Measurements from ENCODE around the gene PPA2. TPM values are rescaled to one million over a fixed set of nuclear protein-coding genes. Genes with fewer than 3 reads are reported as not detected.

The PPA2 gene
- total RNA-seq, result 100 to 1,000 TPM; 115 to 166 TPM

GRCh38 chr4:105473324-105474098 lies at the start of gene PPA2:
TSS of gene PPA2 (minus strand) at chr4:105474062. CDS start at chr4:105474050, 12 bp downstream.
- Histone ChIP-seq H3K9me3 (no peaks in the 10 kb centered on the region), H3K27ac (peak within 1 kb of the TSS; percentile 99), H3K9ac (ENCODE audit: low read depth in 2 of 2, low read length in 2 of 2) (peak within 1 kb of the TSS; percentile 92 to 98), H3K36me3 (no peaks in the 10 kb centered on the region), H3K4me1 (peaks cover 14% of the 10 kb centered on the region), H3K27me3 (no peaks in the 10 kb centered on the region), H3K4me3 (peak within 1 kb of the TSS; percentile 97)
- TF ChIP-seq, protein P1, sequence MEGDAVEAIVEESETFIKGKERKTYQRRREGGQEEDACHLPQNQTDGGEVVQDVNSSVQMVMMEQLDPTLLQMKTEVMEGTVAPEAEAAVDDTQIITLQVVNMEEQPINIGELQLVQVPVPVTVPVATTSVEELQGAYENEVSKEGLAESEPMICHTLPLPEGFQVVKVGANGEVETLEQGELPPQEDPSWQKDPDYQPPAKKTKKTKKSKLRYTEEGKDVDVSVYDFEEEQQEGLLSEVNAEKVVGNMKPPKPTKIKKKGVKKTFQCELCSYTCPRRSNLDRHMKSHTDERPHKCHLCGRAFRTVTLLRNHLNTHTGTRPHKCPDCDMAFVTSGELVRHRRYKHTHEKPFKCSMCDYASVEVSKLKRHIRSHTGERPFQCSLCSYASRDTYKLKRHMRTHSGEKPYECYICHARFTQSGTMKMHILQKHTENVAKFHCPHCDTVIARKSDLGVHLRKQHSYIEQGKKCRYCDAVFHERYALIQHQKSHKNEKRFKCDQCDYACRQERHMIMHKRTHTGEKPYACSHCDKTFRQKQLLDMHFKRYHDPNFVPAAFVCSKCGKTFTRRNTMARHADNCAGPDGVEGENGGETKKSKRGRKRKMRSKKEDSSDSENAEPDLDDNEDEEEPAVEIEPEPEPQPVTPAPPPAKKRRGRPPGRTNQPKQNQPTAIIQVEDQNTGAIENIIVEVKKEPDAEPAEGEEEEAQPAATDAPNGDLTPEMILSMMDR (IDR thresholded peaks at IDR 0.05), result no peak
- intact Hi-C loops (cut with DNase I), result loop anchor here (2.0 kb wide), 1 partner anchor 327 kb away; the partner anchor contains the start of gene TET2
- peak; percentile 92 for DNase-seq

GRCh38 chr4:105520819-105521790 lies 47.2 kb upstream of the PPA2 start:
- Histone ChIP-seq H3K27ac (no peak overlapping the region), H3K4me3 (no peak overlapping the region), H3K27me3 (no peaks in the 10 kb centered on the region), H3K4me1 (no peaks in the 10 kb centered on the region), H3K9me3 (no peaks in the 10 kb centered on the region), H3K36me3 (no peaks in the 10 kb centered on the region), H3K9ac (ENCODE audit: low read depth in 2 of 2, low read length in 2 of 2) (no peak overlapping the region)
- peak; percentile 60 for DNase-seq
- TF ChIP-seq, protein P1 (IDR thresholded peaks at IDR 0.05), result peak; percentile 84
- intact Hi-C loops (cut with DNase I), result loop anchor here (10.0 kb wide), 2 partner anchors 154 to 184 kb away; partner anchors contain the start of genes GSTCD and INTS12

DNA sequence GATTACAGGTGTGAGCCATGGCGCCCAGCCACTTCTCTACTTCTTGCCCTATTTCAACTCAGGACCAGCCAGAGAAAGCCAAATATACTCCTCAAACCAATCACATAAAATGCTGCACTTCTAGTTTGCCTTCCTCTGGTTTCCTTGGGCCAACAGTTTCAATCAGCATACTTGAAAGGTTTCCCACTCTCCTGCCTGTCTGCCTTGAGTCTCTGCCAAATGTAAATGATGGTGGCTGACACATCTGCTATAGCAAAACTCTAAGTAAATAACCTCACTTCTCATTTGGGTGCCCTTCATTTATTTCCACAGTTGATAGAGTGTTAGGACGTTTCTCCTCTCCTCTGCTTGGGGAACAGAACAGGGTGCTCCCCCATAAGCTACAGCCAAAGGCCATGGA lies 36.4 kb upstream of the PPA2 start:
- no peaks in the 10 kb centered on the region for H3K36me3 ChIP-seq
- no peak overlapping the region for H3K9ac ChIP-seq (ENCODE audit: low read depth in 2 of 2, low read length in 2 of 2)
- H3K27me3 ChIP-seq, result no peaks in the 10 kb centered on the region
- TF ChIP-seq, protein P1 (IDR thresholded peaks at IDR 0.05), result no peak
- H3K4me1 ChIP-seq, result no peaks in the 10 kb centered on the region
- no peak for DNase-seq
- no peaks in the 10 kb centered on the region for H3K9me3 ChIP-seq
- intact Hi-C loops (cut with DNase I), result no loop called here
- no peak overlapping the region for H3K27ac ChIP-seq
- H3K4me3 ChIP-seq, result no peak overlapping the region

- Histone ChIP-seq H3K36me3 (no peaks in the 10 kb centered on the region), H3K9ac (ENCODE audit: low read depth in 2 of 2, low read length in 2 of 2) (no peak overlapping the region), H3K4me1 (no peaks in the 10 kb centered on the region), H3K4me3 (no peak overlapping the region), H3K27me3 (no peaks in the 10 kb centered on the region), H3K27ac (no peak overlapping the region), H3K9me3 (no peaks in the 10 kb centered on the region)
- intact Hi-C loops (cut with DNase I), result no loop called here
- TF ChIP-seq, protein P1 (IDR thresholded peaks at IDR 0.05), result no peak
- DNase-seq, result no peak
These were observed 35.9 kb upstream of the PPA2 start for GRCh38 chr4:105509714-105510113.

DNA sequence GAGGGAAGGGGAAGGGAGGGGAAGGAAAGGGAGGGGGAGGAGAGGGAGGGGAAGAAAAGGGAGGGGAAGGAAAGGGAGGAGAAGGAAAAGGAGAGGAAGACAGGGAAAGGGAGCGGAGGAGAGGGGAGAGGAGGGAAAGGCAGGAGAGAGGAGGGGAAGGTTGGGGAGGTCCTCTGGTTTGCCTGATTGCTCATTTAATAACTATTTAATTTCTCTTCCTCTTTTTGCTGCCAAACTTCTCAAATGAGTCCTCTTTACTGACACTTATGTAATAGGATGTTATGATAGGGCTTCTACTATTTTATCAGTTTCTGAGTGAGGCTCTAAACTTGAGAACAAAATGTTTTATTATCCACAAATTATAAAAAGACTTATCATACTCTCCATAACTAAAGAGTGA lies 35.4 kb upstream of the PPA2 start:
- Histone ChIP-seq H3K4me1 (no peaks in the 10 kb centered on the region), H3K36me3 (no peaks in the 10 kb centered on the region), H3K4me3 (no peak overlapping the region), H3K9ac (ENCODE audit: low read depth in 2 of 2, low read length in 2 of 2) (no peak overlapping the region), H3K9me3 (no peaks in the 10 kb centered on the region), H3K27ac (no peak overlapping the region), H3K27me3 (no peaks in the 10 kb centered on the region)
- intact Hi-C loops (cut with DNase I), result no loop called here
- TF ChIP-seq, protein P1 (IDR thresholded peaks at IDR 0.05), result no peak
- DNase-seq, result no peak

Data from colonic mucosa (tissue), 4 donors.